GM18507 (cell line): Measurements from ENCODE around the gene OASL.
"Not testable (repeated sequence)": the region's sequence is repeated elsewhere in the genome, so short reads cannot be mapped to it uniquely, and the experiment has no call there.

Experiments
- DNase-seq: peaks from one replicate; pipeline ENCODE4 v3.0.0; 2011; ENCODE audit warnings: low read depth; ENCODE audit not compliant: insufficient read length; ENCODE audit errors: extremely low spot score
- FAIRE-seq: peaks from 2 replicates; lab custom pipeline; 2011; peaks lifted over from hg19 to GRCh38; lab: Jason Lieb, UNC

The OASL gene

DNA sequence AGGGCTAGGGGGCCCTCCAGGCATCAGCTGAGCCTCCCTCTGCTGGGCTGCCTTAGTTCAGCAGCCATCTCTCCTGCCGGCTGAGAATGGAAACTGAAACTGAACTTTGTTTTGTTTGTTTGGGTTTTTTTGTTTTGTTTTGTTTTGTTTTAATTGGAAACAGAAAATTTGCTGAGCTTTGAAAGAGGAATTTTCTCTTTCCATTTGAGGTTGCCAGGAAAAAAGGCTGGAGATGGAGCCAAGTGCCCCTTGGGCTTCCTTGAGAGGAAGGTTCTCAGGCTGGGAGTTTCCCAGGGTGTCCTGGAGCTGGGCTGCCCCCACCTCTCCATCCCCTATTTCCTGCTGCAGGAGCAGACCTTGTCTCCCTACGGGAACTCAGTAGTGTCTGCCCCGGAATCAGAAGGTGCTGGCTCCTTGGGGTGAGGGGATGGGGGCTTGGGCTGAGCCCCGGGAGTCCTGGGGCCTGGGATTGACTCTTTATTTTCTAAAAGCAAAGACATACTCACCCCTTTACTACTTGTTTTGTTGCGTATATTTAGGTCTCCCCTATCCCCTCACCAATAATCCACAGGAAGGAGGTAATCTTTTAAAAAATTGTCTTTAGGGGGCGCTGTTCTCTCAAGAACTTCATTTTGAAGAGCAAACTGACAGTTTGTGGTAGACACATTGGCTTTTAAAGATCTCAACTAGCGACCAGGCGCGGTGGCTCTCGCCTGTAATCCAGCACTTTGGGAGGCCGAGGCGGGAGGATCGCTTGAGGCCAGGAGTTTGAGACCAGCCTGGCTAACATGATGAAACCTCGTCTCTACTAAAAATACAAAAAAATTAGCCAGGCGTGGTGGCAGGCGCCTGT, 21.3 kb upstream of the OASL start:
- DNase-seq = peak; percentile 55
- FAIRE-seq = peak; percentile 95

DNA sequence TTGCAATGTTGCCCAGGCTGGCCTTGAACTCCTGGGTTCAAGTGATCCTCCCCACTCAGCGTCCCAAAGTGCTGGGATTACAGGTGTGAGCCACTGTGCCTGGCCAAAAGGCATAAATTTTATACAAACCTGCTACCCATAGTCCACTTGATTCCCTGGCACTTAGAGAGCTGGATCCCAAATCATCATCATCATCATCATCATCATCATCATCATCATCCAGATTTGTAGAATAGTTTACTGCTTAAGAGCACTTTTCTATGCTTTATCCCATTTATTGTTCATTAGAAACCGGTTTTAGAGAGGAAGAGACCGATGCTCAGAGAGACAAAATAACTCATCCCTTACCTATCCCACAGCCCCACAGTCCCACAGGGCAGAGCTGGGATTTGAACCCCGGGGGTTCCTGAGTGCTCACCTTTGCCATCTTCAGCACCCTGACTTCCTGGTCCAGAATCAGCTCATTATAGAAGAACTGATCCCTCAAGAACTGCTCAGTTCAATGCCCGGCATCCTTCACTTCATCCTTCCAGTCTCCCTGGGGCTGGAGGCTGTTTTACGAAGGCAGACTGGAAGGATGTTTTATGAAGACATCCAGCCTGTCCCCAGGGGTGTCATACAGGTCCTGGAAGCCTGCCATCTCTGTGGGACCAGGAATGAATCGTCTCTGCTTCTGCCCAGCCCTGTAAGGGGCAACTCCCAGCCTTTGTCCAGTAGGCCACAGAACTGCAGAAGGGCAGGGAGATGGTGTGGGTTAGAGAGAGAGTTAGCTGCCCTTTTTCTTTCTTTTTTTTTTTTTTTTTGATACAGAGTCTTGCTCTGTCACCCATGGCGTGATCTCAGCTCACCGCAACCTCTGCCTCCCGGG, 20.2 kb upstream of the OASL start:
- FAIRE-seq (no peak), DNase-seq (no peak)

DNA sequence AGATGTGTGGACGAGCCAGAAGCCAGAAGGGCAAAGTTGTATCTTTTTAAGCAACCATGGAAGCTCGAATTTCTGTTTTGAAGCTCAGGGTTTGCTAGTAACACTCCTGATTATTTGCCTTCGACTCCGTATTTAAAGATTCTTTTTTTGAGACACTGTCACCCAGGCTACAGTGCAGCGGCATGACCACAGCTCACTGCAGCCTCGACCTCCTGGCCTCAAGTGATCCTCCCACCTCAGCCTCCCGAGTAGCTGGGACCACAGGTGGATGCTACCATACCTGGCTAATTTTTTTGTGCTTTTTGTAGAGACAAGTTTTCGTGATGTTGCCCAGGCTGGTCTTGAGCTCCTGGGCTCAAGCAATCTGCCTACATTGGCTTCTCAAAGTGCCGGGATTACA, 18.7 kb upstream of the OASL start:
- no peak for DNase-seq
- no peak for FAIRE-seq

DNA sequence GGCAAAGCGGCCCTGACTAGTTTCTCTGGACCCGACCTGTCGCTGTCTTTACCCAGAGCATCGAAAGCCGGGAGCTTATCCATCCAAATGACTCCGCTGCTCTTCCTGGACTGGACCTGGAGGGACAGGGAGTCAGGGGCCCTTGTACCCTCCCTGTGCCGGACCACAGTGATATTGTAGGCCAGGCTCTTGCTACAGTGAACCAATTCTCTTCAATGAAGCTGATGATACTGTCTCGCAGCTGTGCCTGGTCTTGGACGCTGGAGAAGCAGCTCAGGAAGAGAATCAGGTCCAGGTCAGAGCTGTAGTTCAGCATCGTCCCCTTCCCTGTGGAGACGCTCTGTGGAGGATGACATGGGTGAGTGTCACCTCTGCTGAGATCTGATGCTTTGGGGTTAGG, 14.7 kb upstream of the OASL start:
- FAIRE-seq (no peak), DNase-seq (no peak)

DNA sequence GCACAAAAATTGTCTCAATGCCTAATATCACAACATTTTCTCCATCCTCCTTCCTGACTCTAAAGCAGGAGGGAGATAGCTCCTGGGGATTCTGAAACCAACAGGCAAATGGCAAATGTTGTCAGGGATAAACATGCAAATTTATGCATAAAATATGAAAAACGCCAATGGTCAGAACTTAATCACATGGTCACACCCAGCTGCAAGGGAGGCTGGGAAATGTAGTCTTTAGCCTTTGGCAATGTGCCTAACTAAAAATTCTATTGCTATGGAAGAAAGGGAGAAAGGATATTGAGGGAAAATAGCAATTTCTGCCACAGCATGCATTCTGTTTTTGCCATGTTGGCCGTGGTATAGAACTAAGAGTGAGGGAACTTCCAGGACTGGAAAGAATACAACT, 11.7 kb upstream of the OASL start:
- DNase-seq (no peak), FAIRE-seq (no peak)

DNA sequence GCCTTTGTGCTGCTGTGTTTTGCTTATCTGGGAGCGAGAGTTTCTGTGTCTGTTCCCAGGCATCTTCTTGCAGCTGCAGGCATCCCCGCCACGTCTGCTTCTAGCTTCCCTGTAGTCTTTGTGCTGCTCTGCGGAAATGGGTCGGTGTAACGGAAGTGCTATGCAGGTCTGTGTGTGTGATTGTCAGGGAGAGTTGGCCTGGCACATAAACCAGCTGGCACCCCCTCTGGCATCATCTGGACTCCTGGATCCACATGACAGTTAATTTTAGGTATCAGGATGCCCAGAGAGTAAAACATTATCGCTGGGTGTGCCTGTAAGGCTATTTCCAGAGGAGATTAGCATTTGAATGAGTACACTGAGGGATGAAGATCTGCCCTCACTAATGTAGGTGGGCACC, 9.4 kb upstream of the OASL start:
- FAIRE-seq = no peak
- no peak for DNase-seq

DNA sequence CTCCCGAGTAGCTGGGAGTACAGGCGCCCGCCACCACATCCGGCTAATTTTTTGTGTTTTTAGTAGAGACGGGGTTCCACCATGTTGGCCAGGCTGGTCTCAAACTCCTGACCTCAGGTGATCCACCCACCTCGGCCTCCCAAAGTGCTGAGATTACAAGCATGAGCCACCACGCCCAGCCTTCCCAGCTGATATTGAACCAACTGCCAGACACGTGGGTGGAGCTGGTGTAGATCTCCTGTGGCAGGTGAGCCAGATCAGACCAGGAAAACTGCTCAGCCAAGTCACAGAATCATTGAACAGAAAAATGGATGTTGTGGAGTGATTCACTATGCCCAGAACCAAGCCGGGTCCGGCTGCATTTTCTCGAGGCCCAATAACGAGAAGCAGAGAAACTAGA, 8.4 kb upstream of the OASL start:
- not testable (repeated sequence) for DNase-seq, FAIRE-seq

DNA sequence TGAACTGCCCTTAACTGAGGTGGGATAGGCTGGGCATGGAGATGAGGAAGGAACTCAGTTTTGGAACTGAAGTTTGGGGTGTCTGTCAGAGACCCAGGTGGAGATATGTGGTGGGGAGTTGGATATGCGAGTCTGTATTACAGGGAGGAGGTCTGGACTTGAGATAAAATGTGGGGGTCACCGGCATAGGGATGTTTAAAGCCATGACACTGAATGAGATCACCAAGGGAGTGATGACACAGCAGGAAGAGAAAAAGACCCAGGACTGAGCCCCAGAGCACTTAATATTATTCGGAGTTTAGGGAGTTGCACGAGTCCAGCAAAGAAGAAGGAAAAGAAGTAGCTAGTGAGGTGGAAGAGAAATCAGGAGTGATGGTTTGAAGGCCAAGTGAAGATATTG, 4.0 kb upstream of the OASL start:
- FAIRE-seq = no peak
- no peak for DNase-seq

DNA sequence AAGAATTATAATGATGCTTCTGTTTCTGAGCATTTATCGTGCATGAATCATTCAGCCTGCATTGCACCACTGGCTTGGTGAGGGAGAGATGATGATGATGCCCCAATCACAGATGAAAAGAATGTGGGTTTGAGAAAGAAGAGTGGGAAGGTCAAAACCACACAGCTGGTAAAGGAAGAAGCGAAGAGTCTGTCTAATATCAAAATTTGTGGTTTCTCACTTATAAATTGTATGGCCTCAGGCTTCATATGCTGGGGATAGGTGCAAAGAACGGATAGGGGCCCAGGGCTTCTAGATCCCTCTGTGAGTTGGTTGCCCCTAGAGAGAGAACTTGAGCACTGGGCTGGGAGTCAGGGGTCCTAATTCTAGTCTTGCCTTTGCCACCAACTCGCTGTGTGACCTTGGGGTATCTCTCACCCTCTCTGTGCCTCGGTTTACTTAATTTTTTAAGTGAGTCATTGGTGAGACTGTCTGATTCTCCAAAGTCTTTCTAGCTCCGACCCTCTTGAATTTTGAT, 2.2 kb downstream of the OASL start:
- DNase-seq = no peak
- no peak for FAIRE-seq

DNA sequence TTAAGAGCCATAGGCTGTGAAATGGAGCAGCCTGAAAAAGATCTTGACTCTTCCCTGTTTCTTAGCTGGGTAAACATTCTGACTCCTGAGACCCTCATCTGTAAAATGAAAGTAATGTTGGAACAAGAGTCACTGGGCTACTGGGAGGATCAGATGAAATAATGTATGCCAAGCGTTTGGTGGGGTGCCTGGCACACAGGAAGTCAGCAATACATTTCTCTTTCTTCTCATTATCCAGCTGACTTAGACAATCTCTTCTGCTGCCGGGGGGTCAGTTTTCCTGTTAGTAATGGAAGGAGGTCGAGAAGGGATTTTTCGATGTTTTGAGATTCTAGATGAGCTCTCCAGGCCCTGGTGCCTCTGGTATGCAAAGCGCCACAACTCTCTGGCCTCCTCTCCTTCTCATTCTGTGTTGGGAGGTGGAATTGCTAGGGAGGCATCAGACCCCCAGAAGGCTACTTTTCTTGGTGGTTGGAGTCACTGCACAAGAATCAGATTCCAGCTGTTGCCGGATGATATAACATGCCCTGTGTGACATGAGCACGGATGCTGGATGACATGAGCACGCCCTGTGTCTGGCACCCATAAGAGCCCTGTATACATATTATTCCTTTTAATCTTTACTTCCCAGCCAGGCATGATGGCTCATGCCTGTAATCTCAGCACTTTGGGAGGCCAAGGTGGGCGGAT, 4.3 kb downstream of the OASL start:
- FAIRE-seq (no peak), DNase-seq (no peak)

DNA sequence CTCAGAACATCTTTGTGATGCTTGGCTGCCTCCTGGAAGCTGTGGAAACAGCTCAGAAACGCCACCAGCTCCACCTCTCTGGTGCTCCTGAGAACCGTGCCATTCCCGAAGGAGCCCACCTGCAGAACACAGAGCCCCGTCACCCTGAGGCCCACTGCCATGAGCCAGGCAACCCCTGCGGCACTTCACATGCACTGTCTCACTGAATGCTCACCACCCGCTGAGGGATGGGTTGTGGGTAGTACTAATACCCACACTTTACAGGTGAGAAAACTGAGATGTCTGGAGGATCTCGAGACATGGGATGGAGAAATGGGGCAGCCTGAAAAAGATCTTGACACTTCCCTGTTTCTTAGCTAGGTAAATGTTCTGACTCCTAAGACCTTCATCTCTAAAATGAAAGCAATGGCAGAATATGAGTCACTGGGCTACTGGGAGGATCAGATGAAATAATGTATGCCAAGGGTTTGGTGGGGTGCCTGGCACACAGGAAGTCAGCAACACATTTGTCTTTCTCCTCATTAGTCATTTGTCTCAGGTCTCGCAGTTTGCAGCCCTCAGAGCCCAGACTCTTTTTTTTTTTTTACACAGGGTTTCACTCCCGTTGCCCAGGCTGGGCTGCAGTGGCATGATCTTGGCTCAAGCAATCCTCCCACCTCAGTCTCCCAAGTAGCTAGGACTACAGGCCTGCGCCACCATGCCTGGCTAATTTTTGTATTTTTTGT, 5.3 kb downstream of the OASL start:
- no peak for DNase-seq
- FAIRE-seq = peak; percentile 60

DNA sequence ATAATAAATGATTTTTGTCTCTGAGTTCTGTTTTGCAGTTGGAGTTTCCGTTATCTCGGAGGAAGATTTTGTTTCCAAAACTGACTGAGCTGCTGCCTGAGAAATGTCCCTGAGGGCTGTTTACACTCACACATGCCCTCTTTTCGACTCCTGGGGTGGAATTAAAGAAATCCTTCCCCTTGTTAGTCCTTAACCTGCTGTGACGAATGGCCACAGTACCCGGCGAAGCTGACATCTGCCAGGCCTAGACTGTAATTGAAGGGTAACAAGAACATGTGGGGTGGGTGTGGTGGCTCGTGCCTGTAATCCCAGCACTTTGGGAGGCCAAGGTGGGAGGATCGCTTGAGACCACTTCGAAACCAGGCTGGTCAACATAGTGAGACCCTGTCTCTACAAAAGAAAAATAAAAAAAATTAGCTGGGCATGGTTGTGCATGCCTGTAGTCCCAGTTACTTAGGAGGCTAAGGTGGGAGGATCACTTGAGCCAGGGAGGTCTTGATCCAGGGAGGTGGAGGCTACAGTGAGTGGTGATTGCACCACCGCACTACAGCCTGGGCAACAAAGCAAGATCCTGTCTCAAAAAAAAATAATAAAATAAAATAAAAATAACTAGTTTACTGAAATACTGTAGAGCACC, 8.4 kb downstream of the OASL start:
- FAIRE-seq = no peak
- no peak for DNase-seq

DNA sequence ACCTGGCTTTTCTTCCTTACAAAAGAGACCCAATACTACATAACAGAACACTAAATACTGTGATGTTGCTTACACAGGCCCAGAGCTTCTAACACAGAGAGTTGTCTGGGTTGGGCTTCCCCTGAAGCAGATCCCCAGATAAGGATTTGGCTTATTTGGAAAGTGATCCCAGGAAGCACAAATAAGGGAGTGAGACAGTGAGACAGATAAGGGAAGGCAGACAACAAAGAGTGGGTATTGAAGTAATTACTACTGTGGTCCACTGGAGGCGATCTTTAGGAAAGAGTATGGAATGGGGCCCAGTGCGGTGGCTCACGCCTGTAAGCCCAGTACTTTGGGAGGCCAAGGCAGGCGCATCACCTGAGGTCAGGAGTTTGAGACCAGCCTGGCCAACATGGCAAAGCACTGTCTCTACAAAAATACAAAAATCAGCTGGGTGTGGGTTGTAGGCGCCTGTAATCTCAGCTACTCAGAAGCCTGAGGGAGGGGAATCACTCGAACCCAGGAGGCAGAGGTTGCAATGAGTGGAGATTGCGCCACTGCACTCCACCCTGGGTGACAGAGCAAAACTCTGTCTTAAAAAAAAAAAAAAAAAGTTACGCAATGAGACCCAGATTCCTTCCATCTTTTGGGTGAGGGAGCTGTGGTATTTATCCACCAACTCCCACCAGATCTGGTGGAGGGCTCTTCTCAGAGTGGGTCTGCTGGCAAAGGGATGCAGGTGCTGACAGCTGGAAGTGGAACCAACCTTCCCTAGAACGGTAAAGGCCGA, 12.6 kb downstream of the OASL start:
- no peak for FAIRE-seq
- DNase-seq = no peak

DNA sequence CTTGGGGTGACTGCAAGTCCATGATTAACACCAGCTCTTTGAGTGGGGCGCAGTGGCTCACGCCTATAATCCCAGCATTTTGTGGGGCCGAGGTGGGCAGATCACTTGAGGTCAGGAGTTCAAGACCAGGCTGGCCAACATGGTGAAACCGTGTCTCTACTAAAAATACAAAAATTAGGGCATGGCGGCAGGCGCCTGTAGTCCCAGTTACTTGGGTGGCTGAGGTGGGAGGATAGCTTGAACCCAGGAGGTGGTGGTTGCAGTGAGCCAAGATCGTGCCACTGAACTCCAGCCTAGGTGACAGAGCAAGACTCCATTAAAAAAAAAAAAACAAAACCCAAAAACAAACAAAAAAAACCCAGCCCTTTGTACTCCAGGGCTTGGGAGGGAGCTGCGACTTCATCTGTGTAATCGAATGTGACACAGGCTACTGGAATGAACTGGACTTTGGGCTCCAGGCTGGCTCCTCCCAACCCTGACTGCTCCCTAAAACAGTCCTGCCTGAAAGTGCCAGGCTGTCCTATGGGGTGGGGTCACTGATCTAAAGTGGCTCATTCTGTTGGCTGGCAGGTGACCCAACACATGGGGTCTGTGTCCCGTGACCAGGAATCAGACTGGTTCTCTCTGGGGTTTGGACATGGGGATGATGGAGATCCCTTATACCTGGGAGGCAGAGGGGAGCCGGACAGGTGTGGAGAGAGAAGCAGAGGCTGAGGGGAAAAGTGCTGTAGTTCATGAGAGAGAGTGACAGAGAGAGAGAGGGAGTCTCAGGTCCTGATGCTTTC, 13.4 kb downstream of the OASL start:
- FAIRE-seq (no peak), DNase-seq (no peak)

DNA sequence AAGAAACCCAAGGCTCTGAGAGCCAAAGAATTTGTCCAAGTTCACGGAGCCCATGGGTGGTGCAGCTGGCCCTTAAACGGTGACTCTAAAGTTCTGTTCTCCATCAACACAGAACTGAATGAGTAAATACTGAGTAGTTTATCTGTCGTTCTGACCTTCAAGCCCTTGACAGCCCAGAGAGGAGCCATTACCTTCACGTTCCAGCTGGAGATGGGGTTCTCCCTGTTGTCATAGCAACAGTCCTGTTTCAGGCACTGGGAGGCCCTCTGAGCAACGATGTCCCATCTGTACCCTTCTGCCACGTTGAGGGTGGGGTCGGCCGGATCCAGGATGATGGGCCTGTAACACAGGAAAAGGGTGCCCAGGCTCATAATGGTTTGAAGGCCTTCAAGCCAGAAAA, 15.2 kb downstream of the OASL start:
- DNase-seq (no peak), FAIRE-seq (no peak)

DNA sequence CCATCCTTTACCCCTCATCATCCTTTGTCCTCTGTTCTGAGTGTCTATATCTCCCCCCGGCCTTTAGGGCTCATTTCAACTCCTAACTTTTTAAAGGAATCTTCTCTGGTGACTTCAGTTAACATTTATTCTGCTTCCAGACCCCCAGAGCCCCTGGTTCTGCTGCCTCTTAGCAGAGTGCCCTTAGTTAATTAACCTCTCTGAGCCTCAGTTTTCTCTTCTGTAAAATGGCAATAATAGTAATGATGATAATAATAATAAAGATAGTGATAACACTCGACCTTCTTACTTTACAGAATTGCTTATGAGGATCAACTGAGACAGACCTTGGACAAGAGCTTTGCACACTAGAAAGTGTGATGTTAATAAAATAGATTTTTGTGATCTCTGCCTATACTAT, 16.3 kb downstream of the OASL start:
- DNase-seq (no peak), FAIRE-seq (no peak)

DNA sequence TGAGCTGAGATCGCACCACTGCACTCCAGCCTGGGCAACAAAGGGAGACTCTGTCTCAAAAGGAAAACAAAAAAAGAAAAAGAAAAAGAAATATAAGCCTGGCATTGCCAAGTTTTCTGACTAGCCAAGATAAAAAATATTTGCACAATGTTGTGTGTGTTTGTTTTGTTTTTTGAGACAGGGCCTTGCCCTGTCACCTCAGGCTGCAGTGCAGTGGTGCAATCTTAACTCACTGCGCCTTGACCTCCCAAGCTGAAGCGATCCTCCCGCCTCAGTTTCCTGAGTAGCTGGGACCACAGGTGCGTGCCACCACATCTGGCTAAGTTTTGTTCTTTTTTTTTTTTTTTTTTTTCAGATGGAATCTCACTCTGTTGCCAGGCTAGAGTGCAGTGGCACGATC, 17.3 kb downstream of the OASL start:
- no peak for DNase-seq
- FAIRE-seq = no peak
